PC-3 (cell line): ENCODE results near the gene JPT1. TPM values are rescaled to one million over a fixed set of nuclear protein-coding genes. Genes with fewer than 3 reads are reported as not detected.

Experiments
- ATAC-seq: fragments of 200-7000 bp; cut with Tn5 transposase; 2 replicates; pipeline ENCODE4 v1.9.1; 2020; ENCODE audit warnings: mild to moderate bottlenecking, moderate library complexity
- BruUV-seq: library from RNA; stranded (reverse); fragments of 400-500 nt; replicated peaks from 2 replicates; lab custom pipeline; 2021; lab: Mats Ljungman, UMichigan
- CTCF ChIA-PET: fragments of 300-600 bp; sonication (Branson Sonifier 250); formaldehyde crosslinking; loops from one replicate; lab custom pipeline; 2022; ENCODE audit warnings: antibody characterized with exemption; lab: Charles Lee
- POLR2A ChIA-PET: fragments of 300-600 bp; sonication (Branson Sonifier 250); formaldehyde crosslinking; loops from one replicate; lab custom pipeline; 2022; ENCODE audit warnings: antibody characterized with exemption; ENCODE audit not compliant: unreplicated experiment; lab: Charles Lee
- DNase-seq: peaks from one replicate; pipeline ENCODE4 v3.0.0-alpha.2; 2015
- H2AFZ ChIP-seq: fragments of 300-600 bp; sonication (generic); 2 replicates; pipeline ENCODE4 v1.6.0; 2016; ENCODE audit warnings: antibody characterized with exemption, low read length
- H3F3A ChIP-seq: fragments of 300-600 bp; sonication (generic); one replicate; pipeline ENCODE4 v1.6.0; 2017; ENCODE audit warnings: antibody characterized with exemption, low read length, control low read depth, mild to moderate bottlenecking; ENCODE audit not compliant: unreplicated experiment
- H3K27ac ChIP-seq: fragments of 300-600 bp; sonication (generic); 2 replicates; pipeline ENCODE4 v1.5.1; 2016; ENCODE audit warnings: mild to moderate bottlenecking, low read length
- H3K27me3 ChIP-seq: fragments of 300-600 bp; sonication (generic); 2 replicates; pipeline ENCODE4 v1.6.1; 2016; ENCODE audit warnings: low read length, mixed read lengths
- H3K36me3 ChIP-seq: fragments of 300-600 bp; sonication (generic); 2 replicates; pipeline ENCODE4 v1.6.1; 2016; ENCODE audit warnings: low read depth, mixed run types, low read length, mixed read lengths
- H3K4me1 ChIP-seq: fragments of 300-600 bp; sonication (generic); 2 replicates; pipeline ENCODE4 v1.5.1; 2016; ENCODE audit warnings: low read length; ENCODE audit not compliant: insufficient read depth
- H3K4me2 ChIP-seq: fragments of 300-600 bp; sonication (generic); 2 replicates; pipeline ENCODE4 v1.6.0; 2016; ENCODE audit warnings: low read length
- H3K4me3 ChIP-seq: fragments of 300-600 bp; sonication (generic); 2 replicates; pipeline ENCODE4 v1.5.1; 2016; ENCODE audit warnings: mild to moderate bottlenecking, low read length, mixed read lengths
- H3K79me2 ChIP-seq: fragments of 300-600 bp; sonication (generic); 2 replicates; pipeline ENCODE4 v1.6.1; 2017; ENCODE audit warnings: low read length, mixed read lengths
- H3K9ac ChIP-seq: fragments of 300-600 bp; sonication (generic); 2 replicates; pipeline ENCODE4 v1.6.0; 2016; ENCODE audit warnings: mild to moderate bottlenecking, low read length
- H3K9me2 ChIP-seq: fragments of 300-600 bp; sonication (generic); replicated peaks from 2 replicates; pipeline ENCODE4 v1.6.1; 2016; ENCODE audit warnings: mixed run types, low read length, mixed read lengths
- H3K9me3 ChIP-seq: fragments of 300-600 bp; sonication (generic); 2 replicates; pipeline ENCODE4 v1.6.1; 2016; ENCODE audit warnings: low read length, mixed read lengths
- H4K20me1 ChIP-seq: fragments of 300-600 bp; sonication (generic); 2 replicates; pipeline ENCODE4 v1.6.1; 2016; ENCODE audit warnings: low read length, mixed read lengths
- EZH2 ChIP-seq: fragments of 300-600 bp; sonication (generic); IDR thresholded peaks from one replicate; pipeline ENCODE4 v1.6.1; 2017; ENCODE audit warnings: antibody characterized with exemption, mild to moderate bottlenecking, low read length; ENCODE audit not compliant: unreplicated experiment
- EZH2phosphoT487 ChIP-seq: fragments of 300-600 bp; sonication (generic); IDR thresholded peaks from 2 replicates; pipeline ENCODE4 v1.6.1; 2018; ENCODE audit warnings: mild to moderate bottlenecking, antibody characterized with exemption, low read length, borderline replicate concordance
- intact Hi-C: fragments of 100-400 bp; cut with micrococcal nuclease; formaldehyde crosslinking; loops from 2 replicates; pipeline ENCODE4 v1.9.0; 2023
- total RNA-seq: library from RNA; depleted of rRNA; stranded (reverse); fragments of >200 nt; gene quantifications from 2 replicates; pipeline ENCODE4 v1.2.3, GENCODE V29; 2014; rRNA removed
- TF ChIP-seq, protein P1 (sequence below): fragments of 300-600 bp; sonication (generic); conservative IDR thresholded peaks from 2 replicates; pipeline ENCODE4 v1.5.1; 2017; ENCODE audit warnings: antibody characterized with exemption, low read depth, mild to moderate bottlenecking, low read length

Gene JPT1
- total RNA-seq, 1 experiment from 2014 or later: 674 TPM

DNA sequence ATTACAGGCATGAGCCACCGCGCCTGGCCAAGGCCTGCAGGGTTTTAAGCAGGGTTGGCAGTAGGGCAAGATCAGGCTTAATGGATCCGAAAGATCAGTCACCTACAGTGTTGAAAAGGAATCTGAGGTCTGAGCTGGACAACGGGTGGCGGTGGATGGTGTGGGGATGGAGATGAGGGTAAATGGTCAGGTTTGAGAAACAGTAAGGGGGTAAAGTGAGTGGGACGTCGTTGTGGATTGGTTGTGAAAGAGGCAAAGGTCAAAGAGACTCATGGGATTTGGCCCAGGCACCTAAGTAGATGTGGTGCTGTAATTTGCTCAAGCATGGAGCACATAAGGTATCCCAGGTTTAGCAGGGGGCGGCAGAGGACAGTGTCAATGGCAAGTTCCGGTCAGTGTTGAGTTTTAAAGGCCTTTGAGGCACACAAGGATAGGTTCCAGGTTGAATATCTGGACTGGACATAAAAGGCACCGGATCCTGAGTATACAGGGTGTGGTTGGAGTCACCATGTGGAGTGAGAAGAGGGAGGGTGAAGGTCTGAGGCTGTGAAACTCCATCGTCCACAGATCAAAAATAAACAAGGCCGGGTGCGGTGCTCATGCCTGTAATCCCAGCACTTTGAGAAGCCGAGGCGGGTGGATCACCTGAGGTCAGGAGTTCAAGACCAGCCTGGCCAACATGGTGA lies 67.7 kb downstream of the JPT1 start:
- Histone ChIP-seq H3K79me2 (no peaks in the 10 kb centered on the region), H3K4me2 (no peak overlapping the region), H4K20me1 (no peaks in the 10 kb centered on the region), H3K36me3 (no peaks in the 10 kb centered on the region), H3F3A (no peaks in the 10 kb centered on the region), H2AFZ (no peak overlapping the region), H3K4me3 (no peak overlapping the region), H3K4me1 (peaks cover 17% of the 10 kb centered on the region), H3K9me2 (no peaks in the 10 kb centered on the region), H3K27me3 (no peaks in the 10 kb centered on the region), H3K9me3 (no peaks in the 10 kb centered on the region), H3K27ac (no peak overlapping the region), H3K9ac (no peak overlapping the region)
- no TSS peak for BruUV-seq
- no peak for ATAC-seq
- ChIA-PET CTCF (no interaction called here), POLR2A (no interaction called here)
- no peak for DNase-seq
- intact Hi-C loops: no loop called here
- no peak for TF ChIP-seq EZH2
- no peak for TF ChIP-seq EZH2phosphoT487
- TF ChIP-seq, protein P1, sequence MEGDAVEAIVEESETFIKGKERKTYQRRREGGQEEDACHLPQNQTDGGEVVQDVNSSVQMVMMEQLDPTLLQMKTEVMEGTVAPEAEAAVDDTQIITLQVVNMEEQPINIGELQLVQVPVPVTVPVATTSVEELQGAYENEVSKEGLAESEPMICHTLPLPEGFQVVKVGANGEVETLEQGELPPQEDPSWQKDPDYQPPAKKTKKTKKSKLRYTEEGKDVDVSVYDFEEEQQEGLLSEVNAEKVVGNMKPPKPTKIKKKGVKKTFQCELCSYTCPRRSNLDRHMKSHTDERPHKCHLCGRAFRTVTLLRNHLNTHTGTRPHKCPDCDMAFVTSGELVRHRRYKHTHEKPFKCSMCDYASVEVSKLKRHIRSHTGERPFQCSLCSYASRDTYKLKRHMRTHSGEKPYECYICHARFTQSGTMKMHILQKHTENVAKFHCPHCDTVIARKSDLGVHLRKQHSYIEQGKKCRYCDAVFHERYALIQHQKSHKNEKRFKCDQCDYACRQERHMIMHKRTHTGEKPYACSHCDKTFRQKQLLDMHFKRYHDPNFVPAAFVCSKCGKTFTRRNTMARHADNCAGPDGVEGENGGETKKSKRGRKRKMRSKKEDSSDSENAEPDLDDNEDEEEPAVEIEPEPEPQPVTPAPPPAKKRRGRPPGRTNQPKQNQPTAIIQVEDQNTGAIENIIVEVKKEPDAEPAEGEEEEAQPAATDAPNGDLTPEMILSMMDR: no peak

Other genes with a start within 250 kb of the JPT1 start
- gene USH1G, start 231.3 kb downstream of the JPT1 start, total RNA-seq: 0.04 TPM in 1 of 2 replicates, not detected in the other
- gene OTOP2, start 230.2 kb downstream of the JPT1 start, total RNA-seq: not detected in 2 replicates
- not detected in 2 replicates for gene OTOP3, start 218.6 kb downstream of the JPT1 start, total RNA-seq
- gene HID1, start 181.8 kb downstream of the JPT1 start, total RNA-seq: 40.6 and 51.0 TPM in 2 replicates
- 35.8 and 50.9 TPM in 2 replicates for gene CDR2L, start 166.9 kb downstream of the JPT1 start, total RNA-seq
- gene MRPL58, start 141.8 kb downstream of the JPT1 start, total RNA-seq: 151 and 195 TPM in 2 replicates
- gene ATP5PD, start 107.5 kb downstream of the JPT1 start, total RNA-seq: 361 and 374 TPM in 2 replicates
- 23.8 and 28.0 TPM in 2 replicates for gene KCTD2, start 107.3 kb downstream of the JPT1 start, total RNA-seq
- gene SLC16A5, start 66.6 kb downstream of the JPT1 start, total RNA-seq: 1.2 and 1.6 TPM in 2 replicates
- gene ARMC7, start 44.5 kb downstream of the JPT1 start, total RNA-seq: 17.0 and 17.3 TPM in 2 replicates
- 116 and 131 TPM in 2 replicates for gene NT5C, start 22.8 kb downstream of the JPT1 start, total RNA-seq
- 244 and 282 TPM in 2 replicates for gene SUMO2, start 28.4 kb upstream of the JPT1 start, total RNA-seq
- 91.5 and 95.6 TPM in 2 replicates for gene NUP85, start 51.2 kb upstream of the JPT1 start, total RNA-seq
- 38.8 and 40.1 TPM in 2 replicates for gene GGA3, start 107.1 kb upstream of the JPT1 start, total RNA-seq
- gene MRPS7, start 107.4 kb upstream of the JPT1 start, total RNA-seq: 112 and 144 TPM in 2 replicates
- gene MIF4GD, start 116.7 kb upstream of the JPT1 start, total RNA-seq: 30.8 and 42.3 TPM in 2 replicates
- 75.0 and 76.9 TPM in 2 replicates for gene SLC25A19, start 134.9 kb upstream of the JPT1 start, total RNA-seq